ENCODE results near the gene GPHN.

DNA sequence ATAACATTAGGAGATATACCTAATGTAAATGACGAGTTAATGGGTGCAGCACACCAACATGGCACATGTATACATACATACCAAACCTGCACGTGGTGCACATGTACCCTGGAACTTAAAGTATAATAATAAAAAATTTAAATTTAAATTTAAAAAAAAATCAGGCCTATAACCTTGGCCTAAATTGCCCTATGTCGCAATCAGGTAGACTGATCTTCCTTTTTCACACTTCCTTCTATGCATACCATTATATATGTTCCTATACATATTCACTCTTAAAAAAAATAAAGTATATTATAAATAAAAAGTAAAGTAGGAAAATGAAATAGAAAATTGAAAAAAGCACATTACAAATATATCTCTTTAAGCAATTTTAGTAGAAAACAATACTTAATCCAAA, 563.6 kb downstream of the GPHN start:
- TF ChIP-seq, protein P1, sequence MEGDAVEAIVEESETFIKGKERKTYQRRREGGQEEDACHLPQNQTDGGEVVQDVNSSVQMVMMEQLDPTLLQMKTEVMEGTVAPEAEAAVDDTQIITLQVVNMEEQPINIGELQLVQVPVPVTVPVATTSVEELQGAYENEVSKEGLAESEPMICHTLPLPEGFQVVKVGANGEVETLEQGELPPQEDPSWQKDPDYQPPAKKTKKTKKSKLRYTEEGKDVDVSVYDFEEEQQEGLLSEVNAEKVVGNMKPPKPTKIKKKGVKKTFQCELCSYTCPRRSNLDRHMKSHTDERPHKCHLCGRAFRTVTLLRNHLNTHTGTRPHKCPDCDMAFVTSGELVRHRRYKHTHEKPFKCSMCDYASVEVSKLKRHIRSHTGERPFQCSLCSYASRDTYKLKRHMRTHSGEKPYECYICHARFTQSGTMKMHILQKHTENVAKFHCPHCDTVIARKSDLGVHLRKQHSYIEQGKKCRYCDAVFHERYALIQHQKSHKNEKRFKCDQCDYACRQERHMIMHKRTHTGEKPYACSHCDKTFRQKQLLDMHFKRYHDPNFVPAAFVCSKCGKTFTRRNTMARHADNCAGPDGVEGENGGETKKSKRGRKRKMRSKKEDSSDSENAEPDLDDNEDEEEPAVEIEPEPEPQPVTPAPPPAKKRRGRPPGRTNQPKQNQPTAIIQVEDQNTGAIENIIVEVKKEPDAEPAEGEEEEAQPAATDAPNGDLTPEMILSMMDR (IDR thresholded peaks at IDR 0.05; ENCODE audit: low read depth, low read length), result no peak
- no peak for TF ChIP-seq POLR2A (IDR thresholded peaks at IDR 0.05; ENCODE audit: extremely low read depth, insufficient read length)
